ENCODE data around the gene ANO7.

- no peak for TF ChIP-seq EZH2phosphoT487 (IDR thresholded peaks at IDR 0.05; ENCODE audit: borderline replicate concordance, low read depth, low read length)
- no peak for TF ChIP-seq CTCF (conservative IDR thresholded peaks at IDR 0.05; ENCODE audit: low read length)
Measured at GRCh38 chr2:241223211-241224017, 34.9 kb downstream of the ANO7 start.
